Stromal cell of bone marrow (primary cell): ENCODE measurements around the gene LOC128125822.
"Not testable (repeated sequence)": the region's sequence is repeated elsewhere in the genome, so short reads cannot be mapped to it uniquely, and the experiment has no call there.

Source experiments
- DNase-seq: peaks from one replicate; pipeline ENCODE4 v3.0.0-alpha.2; 2012; ENCODE audit warnings: low read depth

Gene LOC128125822

GRCh38 chr6:63572044-63572746 is at the start of gene LOC128125822, which contains the start of gene PTP4A1:
Gene LOC128125822 (plus strand): TSS chr6:63572480.
Gene PTP4A1 (plus strand): TSS chr6:63572480. CDS start chr6:63576881, 4,401 bp downstream.
- DNase-seq = peak; percentile 92

- not testable (repeated sequence) for DNase-seq
Measured at GRCh38 chr6:63522911-63523287, 49.4 kb upstream of the LOC128125822 start.

DNA sequence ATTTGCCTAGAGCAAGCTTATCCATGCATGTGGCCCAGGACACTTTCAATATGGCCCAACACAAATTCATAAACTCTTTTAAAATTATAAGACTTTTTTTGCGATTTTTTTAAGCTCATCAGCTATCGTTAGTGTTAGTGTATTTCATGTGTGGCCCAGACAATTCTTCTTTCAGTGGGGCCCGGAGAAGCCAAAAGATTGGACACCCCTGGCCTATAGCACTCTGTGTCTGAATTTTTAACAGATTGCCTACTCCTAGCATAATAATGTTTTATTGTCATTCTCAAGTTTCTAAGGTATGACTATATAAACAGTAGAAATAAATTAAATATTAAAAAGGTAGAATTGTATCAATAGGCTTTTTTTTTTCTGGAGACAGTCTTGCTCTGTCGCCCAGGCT is 48.6 kb upstream of the LOC128125822 start:
- DNase-seq = no peak

DNA sequence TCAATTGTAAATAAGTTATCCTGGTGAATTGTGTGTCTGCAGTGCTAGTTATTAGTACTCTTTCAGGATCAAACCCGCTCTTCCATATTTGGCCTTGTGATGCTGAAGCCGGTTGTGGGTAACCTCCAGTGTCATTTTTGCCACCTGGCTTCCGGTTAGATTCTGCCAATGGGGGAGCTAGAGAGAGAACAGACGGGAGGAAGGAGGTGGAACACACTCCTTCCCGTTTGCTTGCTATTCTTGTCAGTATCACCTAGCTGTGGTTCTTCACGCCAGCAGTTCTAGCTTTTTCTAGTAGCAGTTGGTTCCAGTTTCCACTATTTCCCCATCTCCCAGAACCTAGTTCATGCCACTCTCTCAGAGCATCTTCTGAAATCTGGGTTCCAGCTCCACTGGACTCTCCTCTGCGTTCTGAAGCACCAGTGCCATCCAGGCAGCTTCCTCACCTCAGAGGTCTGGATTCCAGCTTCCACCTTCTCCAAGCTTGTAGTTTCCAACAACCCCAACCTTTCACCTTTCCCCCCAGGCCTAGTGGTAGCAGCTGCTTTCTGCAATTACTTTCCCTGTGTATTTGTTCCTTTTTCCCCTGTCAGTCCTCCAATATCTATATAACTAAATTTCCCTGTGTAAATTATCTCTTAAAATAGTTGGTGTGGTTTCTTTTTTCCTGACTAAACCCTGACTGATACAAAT is 46.9 kb upstream of the LOC128125822 start:
- DNase-seq = no peak

GRCh38 chr6:63526931-63527330 is 45.3 kb upstream of the LOC128125822 start:
- no peak for DNase-seq

DNA sequence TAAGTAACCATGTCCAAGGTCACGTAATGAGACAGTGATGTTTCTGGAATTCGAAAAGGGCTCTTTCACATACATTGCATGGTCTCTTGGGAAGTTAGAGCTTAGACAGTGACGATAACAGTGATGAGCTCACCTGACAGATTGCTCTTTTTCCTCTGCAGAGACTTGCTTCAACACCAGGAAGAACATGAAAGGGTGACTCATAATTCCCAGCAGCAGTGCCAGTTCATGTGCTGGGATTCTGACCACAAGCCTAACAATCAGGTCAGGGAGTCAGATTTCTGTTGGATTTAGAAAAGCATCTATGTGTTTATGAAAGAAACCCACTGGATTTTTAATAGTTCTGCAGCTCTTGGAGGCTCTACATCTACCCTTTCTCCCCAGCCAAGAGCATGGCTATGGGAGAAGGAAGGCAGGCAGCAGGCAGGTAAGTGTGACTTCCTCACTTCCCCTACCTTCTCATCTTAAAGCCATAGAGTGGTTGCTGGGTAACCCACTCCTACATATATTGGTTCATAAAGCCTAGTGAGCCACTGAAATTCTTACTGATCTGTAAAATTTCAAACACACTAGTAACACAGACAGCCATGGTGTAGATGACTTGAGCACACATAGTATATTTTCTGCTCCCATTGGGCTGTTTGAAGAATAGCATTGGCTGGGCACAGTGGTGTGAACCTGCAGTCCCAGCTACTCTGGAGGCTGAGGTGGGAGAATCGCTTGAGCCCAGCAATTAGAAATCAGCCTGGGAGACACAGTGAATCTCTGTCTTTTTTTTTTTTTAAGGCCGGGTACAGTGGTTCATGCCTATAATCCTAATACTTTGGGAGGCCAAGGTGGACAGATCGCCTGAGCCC is 44.4 kb upstream of the LOC128125822 start:
- DNase-seq = peak; percentile 97

- no peak for DNase-seq
Measured at GRCh38 chr6:63529498-63529897, 42.8 kb upstream of the LOC128125822 start.

GRCh38 chr6:63530182-63530581 is 42.1 kb upstream of the LOC128125822 start:
- no peak for DNase-seq

DNA sequence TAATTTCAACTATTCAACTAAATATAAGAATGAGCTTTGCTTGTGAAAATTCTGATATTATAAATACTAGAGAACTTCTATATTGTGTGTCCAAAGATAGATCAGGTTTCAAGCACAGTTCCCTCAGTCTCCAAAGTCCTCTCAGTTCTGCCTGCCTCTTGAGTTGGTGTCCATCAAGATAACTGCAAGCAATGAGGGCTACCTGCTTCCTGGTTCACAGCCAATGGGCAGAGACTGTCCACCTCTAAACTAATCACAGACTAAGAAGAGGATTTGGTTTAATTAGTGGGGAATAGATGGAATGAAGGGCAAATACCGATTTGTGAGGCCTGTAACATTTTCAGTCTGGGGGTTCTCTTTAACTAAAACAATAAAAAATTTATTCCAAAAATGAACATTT is 41.3 kb upstream of the LOC128125822 start:
- DNase-seq = no peak

DNA sequence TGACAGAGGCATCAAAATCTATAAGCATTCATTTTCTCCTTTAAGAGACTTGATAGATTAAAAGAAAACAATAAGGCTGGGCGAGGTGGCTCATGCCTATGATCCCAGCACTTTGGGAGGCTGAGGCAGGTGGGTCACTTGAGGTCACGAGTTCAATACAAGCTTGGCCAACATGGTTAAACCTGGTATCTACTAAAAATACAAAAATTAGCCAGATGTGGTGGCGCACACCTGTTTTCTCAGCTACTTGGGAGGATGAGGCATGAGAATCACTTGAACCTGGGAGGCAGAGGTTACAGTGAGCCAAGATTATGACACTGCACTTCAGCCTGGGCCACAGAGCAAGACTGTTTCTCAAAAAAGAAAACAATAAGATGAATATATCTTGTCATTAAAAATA is 39.3 kb upstream of the LOC128125822 start:
- DNase-seq = no peak

DNA sequence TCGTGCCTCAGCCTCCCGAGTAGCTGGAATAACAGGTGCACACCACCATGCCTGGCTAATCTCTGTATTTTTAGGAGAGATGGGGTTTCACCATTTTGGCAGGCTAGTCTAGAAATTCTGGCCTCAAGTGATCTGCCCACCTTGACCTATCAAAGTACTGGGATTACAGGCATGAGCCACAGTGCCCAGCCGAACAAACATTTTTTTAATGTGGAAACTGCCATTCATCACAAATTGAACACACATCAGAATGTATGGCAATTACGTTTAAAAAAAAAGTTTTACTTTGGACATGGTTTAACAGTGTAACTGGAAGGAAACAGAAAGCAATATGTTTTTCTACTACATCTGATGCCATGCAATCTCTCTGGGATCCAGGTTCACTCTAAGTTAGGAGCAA is 38.3 kb upstream of the LOC128125822 start:
- DNase-seq = no peak

DNA sequence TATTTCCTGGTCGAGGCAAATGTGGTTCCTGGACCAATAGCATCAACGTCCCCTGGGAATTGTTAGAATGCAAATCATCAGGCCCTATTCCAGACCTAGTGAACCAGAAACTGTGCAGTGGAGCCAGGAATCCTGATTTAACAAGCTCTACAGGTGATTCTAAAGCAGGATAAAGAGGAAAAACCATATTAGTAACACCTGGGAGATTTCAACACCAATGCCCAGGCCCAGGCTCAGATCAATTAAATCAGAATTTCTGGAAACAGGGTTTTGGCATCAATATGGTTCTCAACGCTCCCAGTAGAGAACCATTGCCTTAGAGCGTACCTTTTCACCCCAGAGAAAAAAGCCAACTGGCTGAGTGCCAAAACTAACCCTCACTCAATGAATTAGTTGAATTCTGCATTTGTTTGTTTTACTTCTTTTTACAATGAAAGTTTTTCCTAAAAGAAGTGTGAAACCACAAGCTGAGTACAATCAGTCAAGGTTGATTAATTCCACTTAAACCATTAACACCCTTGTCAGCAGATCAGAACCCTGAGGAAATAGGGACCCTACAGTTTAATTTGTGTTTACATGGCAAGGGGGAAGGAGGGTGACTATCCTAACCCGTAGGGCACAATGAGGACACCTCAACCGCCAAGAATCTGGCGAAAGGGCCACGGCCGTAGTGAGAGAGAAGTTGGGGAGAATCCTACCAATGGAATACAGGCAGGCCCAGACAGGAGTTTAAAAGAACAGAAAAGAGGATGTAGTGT is 34.9 kb upstream of the LOC128125822 start:
- DNase-seq = no peak

DNA sequence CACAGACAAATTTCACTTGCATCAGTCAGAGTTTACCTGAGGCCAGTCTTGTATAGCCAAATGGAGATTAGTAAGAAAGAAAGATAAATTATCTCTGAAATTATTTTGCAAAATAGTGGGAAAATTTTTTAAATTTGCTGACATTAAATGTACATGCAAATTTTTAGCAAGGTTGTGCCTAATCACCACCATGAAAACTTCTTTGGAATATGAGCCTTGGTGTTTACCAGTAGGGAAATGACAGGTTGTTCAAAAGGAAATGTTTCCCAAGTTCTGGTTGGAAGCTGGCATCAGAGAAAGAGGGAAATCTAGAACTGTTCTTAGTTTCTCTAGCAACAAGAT is 34.4 kb upstream of the LOC128125822 start:
- no peak for DNase-seq

GRCh38 chr6:63538550-63538949 is 33.7 kb upstream of the LOC128125822 start:
- no peak for DNase-seq

DNA sequence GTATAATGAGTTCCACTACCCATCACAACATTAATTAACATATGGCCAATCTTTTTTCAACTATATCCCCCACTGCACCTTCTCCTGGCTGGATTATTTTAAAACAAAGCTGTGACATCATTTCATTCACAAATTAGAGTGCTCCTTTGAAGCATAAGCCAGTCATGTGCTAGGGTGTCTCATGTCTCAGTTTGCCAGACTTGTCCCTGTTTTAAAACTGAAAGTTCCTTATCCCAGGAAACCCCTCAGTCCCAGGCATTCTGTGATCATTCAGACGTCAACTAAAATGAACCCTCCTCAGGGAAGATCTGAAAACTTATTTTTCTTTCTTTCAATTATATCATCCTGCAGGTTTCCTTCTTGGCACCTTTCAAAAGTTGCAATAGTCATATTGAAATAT is 29.3 kb upstream of the LOC128125822 start:
- no peak for DNase-seq

- DNase-seq = no peak
Measured at GRCh38 chr6:63543982-63544381, 28.3 kb upstream of the LOC128125822 start.

- DNase-seq = no peak
Measured at GRCh38 chr6:63546236-63546635, 26.0 kb upstream of the LOC128125822 start.

GRCh38 chr6:63546697-63547096 is 25.6 kb upstream of the LOC128125822 start:
- no peak for DNase-seq

GRCh38 chr6:63549076-63549475 is 23.2 kb upstream of the LOC128125822 start:
- DNase-seq = no peak

DNA sequence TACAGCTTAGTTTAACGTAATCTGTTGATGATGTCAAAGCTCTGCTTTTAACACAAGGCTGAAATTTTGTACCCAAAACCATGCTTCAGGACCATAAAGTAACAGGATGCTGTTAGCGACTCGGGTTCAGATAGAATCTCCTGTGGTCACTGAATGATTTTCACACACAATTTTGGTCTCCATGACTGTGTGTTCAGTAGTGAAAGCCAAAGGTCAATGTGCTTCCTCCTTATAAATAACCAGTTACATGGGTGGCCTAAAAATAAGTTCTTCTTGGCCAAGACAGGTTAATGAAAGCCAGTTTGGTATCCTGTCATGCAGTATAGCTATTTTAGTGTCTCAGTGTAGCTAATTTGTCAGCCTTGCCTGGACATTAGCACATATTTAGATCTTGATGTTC is 19.1 kb upstream of the LOC128125822 start:
- DNase-seq = no peak

DNA sequence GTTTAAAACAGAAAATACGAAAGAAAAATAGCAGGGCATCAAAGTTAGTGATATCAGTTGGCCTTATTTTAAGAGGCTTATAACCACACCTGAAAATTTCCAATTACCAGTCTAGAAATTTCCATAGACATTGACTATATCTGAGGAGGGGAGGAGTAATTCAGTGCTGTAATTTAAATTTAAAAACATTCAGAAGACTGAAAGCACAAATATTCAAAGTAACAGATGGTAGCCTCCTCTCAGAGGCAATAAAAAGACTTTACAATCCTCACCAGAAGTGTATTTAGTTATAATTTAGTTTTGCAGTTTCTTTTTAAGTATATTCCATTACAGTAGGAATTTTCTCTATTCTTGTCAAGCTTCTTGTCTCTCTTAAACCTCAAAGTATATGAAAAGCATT is 18.4 kb upstream of the LOC128125822 start:
- DNase-seq = no peak

DNA sequence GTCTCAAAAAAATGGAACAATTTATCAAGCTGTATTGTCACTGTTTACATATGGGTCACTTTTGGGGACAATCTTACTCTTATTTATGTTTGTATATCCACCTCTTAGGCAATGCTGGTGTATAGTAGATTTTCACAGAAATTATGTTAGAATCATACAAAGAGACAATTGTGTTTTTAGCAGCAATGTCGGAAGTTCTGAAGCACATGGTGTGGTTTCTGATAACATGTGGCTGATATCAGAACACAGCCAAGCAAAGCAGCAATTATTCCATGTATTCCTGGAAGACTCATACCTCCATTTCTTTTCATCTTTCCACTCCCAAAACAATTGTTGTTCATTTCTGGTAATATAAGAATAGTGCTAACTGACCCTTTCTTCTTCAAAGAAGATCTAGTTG is 17.5 kb upstream of the LOC128125822 start:
- no peak for DNase-seq
